AG04449 (cell line): ENCODE measurements around the gene RYR1.

Experiments
- CTCF ChIA-PET: fragments of 350-600 bp; formaldehyde crosslinking; extraction: SDS; loops from one replicate; lab custom pipeline; 2021; ENCODE audit warnings: antibody characterized with exemption; lab: Yijun Ruan, JAX
- POLR2A ChIA-PET: fragments of 400-600, 350-600 bp; formaldehyde crosslinking; extraction: SDS; loops from one replicate; lab custom pipeline; 2020; ENCODE audit warnings: antibody characterized with exemption, inconsistent platforms; lab: Yijun Ruan, JAX
- DNase-seq: peaks from one replicate; pipeline ENCODE4 v3.0.0-alpha.2; 2010; ENCODE audit warnings: low read depth, low spot score
- H3K4me3 ChIP-seq: 2 replicates; pipeline ENCODE4 v1.5.1; 2011; ENCODE audit warnings: low read depth, mild to moderate bottlenecking, control low read depth, low read length
- CTCF ChIP-seq: IDR thresholded peaks from one replicate; pipeline ENCODE4 v1.5.1; 2011; ENCODE audit warnings: mild to moderate bottlenecking, moderate library complexity, low read length, control low read depth, inconsistent platforms; ENCODE audit not compliant: insufficient read depth; ENCODE audit errors: missing control alignments

RYR1 gene

GRCh38 chr19:38399081-38399480 is 34.4 kb upstream of the RYR1 start:
- CTCF ChIA-PET = interaction anchor here (0.9 to 1.7 kb wide), 2 partner anchors 9 to 165 kb away, joined by 3 to 4 read pairs; no protein-coding TSS in a partner anchor
- TF ChIP-seq CTCF = no peak
- POLR2A ChIA-PET = interaction anchor here (0.6 to 1.5 kb wide), 2 partner anchors 10 to 675 kb away, joined by 4 read pairs; no protein-coding TSS in a partner anchor
- no peak overlapping the region for H3K4me3 ChIP-seq
- DNase-seq = no peak

GRCh38 chr19:38399537-38399936 is 34.0 kb upstream of the RYR1 start:
- no peak for TF ChIP-seq CTCF
- ChIA-PET POLR2A (interaction anchor here (1.5 kb wide), 1 partner anchor 10 kb away, joined by 4 read pairs; no protein-coding TSS in a partner anchor), CTCF (interaction anchor here (0.7 to 1.7 kb wide), 5 partner anchors 10 to 531 kb away, joined by 3 to 7 read pairs (median 3); partner anchors contain the start of genes MRPS12 and SARS2)
- DNase-seq = no peak
- H3K4me3 ChIP-seq = no peak overlapping the region

GRCh38 chr19:38400361-38400760 is 33.1 kb upstream of the RYR1 start:
- POLR2A ChIA-PET = no interaction called here
- no peak for TF ChIP-seq CTCF
- H3K4me3 ChIP-seq = no peak overlapping the region
- no peak for DNase-seq
- CTCF ChIA-PET = interaction anchor here (0.9 to 1.7 kb wide), 5 partner anchors 11 to 166 kb away, joined by 3 to 4 read pairs (median 3); partner anchors contain the start of genes GGN and SPRED3

- no peak for DNase-seq
- ChIA-PET POLR2A (no interaction called here), CTCF (interaction anchor here (1.1 kb wide), 1 partner anchor 13 kb away, joined by 3 read pairs; the partner anchor contains the start of genes GGN and SPRED3)
- TF ChIP-seq CTCF = no peak
- no peak overlapping the region for H3K4me3 ChIP-seq
These were observed 32.3 kb upstream of the RYR1 start for GRCh38 chr19:38401148-38401547.

- no peak for TF ChIP-seq CTCF
- no peak for DNase-seq
- peak overlapping the region; percentile 58 for H3K4me3 ChIP-seq
- CTCF ChIA-PET = interaction anchor here (0.6 to 6.9 kb wide), 46 partner anchors 9 to 730 kb away, joined by 3 to 112 read pairs (median 4); partner anchors contain the start of genes EIF3K, GGN, MAP4K1 and MRPS12
- POLR2A ChIA-PET = interaction anchor here (0.8 to 1.5 kb wide), 8 partner anchors 9 to 245 kb away, joined by 3 to 7 read pairs (median 4); partner anchors contain the start of genes ACTN4, EIF3K and PSMD8
These were observed 30.9 kb upstream of the RYR1 start for GRCh38 chr19:38402623-38402966.

- ChIA-PET CTCF (interaction anchor here (0.6 to 6.9 kb wide), 50 partner anchors 9 to 730 kb away, joined by 3 to 112 read pairs (median 4); partner anchors contain the start of genes EIF3K, GGN, MAP4K1 and MRPS12), POLR2A (interaction anchor here (0.8 to 1.5 kb wide), 8 partner anchors 8 to 244 kb away, joined by 3 to 7 read pairs (median 4); partner anchors contain the start of genes ACTN4, EIF3K and PSMD8)
- peak; percentile 90 for TF ChIP-seq CTCF
- peak; percentile 46 for DNase-seq
- H3K4me3 ChIP-seq = peak within 1 kb of the TSS; percentile 95
These were observed 30.4 kb upstream of the RYR1 start, which contains the start of gene FAM98C for GRCh38 chr19:38402967-38403674. FAM98C (plus strand) TSS chr19:38403093; CDS start chr19:38403154, 61 bp downstream.
